Liver (tissue), 9 donors: Measurements from ENCODE around the gene MFSD1. TPM values are rescaled to one million over a fixed set of nuclear protein-coding genes. Genes with fewer than 3 reads are reported as not detected.

ENCODE experiments used
- DNase-seq: peaks from one replicate; pipeline ENCODE4 v3.0.0-alpha.2; 2017; ENCODE audit warnings: low spot score
- H3K27ac ChIP-seq, 2 donors: one replicate each; pipeline ENCODE4 v1.7.0; 2013; ENCODE audit warnings: inconsistent platforms in 2 of 2, low read length in 2 of 2, control low read depth in 1 of 2, low read depth in 1 of 2, mild to moderate bottlenecking in 1 of 2
- H3K27me3 ChIP-seq, 4 donors: one replicate each; pipeline versions ENCODE4 v1.6.1 to v1.7.0; 2013; ENCODE audit warnings: low read length in 3 of 4, inconsistent platforms in 1 of 4, mild to moderate bottlenecking in 1 of 4, moderate library complexity in 1 of 4; ENCODE audit not compliant: control insufficient read depth in 4 of 4, insufficient read depth in 4 of 4
- H3K36me3 ChIP-seq, 4 donors: one replicate each; pipeline versions ENCODE4 v1.6.1 to v1.7.0; 2013; ENCODE audit warnings: low read length in 3 of 4, mild to moderate bottlenecking in 3 of 4, low read depth in 1 of 4, moderate library complexity in 1 of 4; ENCODE audit not compliant: control insufficient read depth in 4 of 4, insufficient read depth in 3 of 4
- H3K4me1 ChIP-seq, 4 donors: one replicate each; pipeline versions ENCODE4 v1.6.1 to v1.7.0; 2013; ENCODE audit warnings: low read length in 3 of 4, mild to moderate bottlenecking in 3 of 4, moderate library complexity in 1 of 4; ENCODE audit not compliant: control insufficient read depth in 4 of 4, insufficient read depth in 4 of 4
- H3K4me3 ChIP-seq, 3 donors: one replicate each; pipeline versions ENCODE4 v1.6.1 to v1.7.0; 2013; ENCODE audit warnings: low read length in 3 of 3, control low read depth in 1 of 3, low read depth in 1 of 3, mild to moderate bottlenecking in 1 of 3
- H3K9ac ChIP-seq, 2 donors: one replicate each; pipeline ENCODE4 v1.7.0; 2013; ENCODE audit warnings: low read length in 2 of 2, mild to moderate bottlenecking in 2 of 2, moderate library complexity in 2 of 2, control low read depth in 1 of 2, low read depth in 1 of 2
- H3K9me3 ChIP-seq, 4 donors: one replicate each; pipeline versions ENCODE4 v1.6.1 to v1.7.0; 2013; ENCODE audit warnings: low read length in 3 of 4; ENCODE audit not compliant: control insufficient read depth in 4 of 4
- ATF3 ChIP-seq: IDR thresholded peaks from 2 replicates; pipeline ENCODE4 v1.6.1; 2016; ENCODE audit warnings: antibody characterized with exemption
- CTCF ChIP-seq: fragments of 150-350 bp; IDR thresholded peaks from 2 replicates; pipeline ENCODE4 v1.5.1; 2017; ENCODE audit warnings: improper control_type of control experiment, low read depth, low read length; ENCODE audit not compliant: missing input control
- EGR1 ChIP-seq, 2 donors: IDR thresholded peaks; 2 replicates each; pipeline ENCODE4 v1.6.1; 2016 to 2018; ENCODE audit warnings: antibody characterized with exemption in 2 of 2, low read depth in 2 of 2
- GABPA ChIP-seq, 2 donors: IDR thresholded peaks in 1 of 2; conservative IDR thresholded peaks in 1 of 2; 2 replicates each; pipeline ENCODE4 v1.6.1; 2016; ENCODE audit warnings: antibody characterized with exemption in 2 of 2, mild to moderate bottlenecking in 1 of 2, moderate library complexity in 1 of 2
- HNF4G ChIP-seq: IDR thresholded peaks from 2 replicates; pipeline ENCODE4 v1.6.1; 2016; ENCODE audit warnings: antibody characterized with exemption
- JUND ChIP-seq, 2 donors: IDR thresholded peaks; 2 replicates each; pipeline ENCODE4 v1.6.1; 2016; ENCODE audit warnings: antibody characterized with exemption in 2 of 2
- NR2F2 ChIP-seq: IDR thresholded peaks from 2 replicates; pipeline ENCODE4 v1.6.1; 2016; ENCODE audit warnings: antibody characterized with exemption
- REST ChIP-seq: IDR thresholded peaks from 2 replicates; pipeline ENCODE4 v1.6.1; 2016; ENCODE audit warnings: antibody characterized with exemption, mild to moderate bottlenecking
- RXRA ChIP-seq, 2 donors: IDR thresholded peaks; 2 replicates each; pipeline ENCODE4 v1.6.1; 2017 to 2018; ENCODE audit warnings: antibody characterized with exemption in 2 of 2, mild to moderate bottlenecking in 1 of 2
- TAF1 ChIP-seq: conservative IDR thresholded peaks from 2 replicates; pipeline ENCODE4 v1.6.1; 2016; ENCODE audit warnings: antibody characterized with exemption, mild to moderate bottlenecking
- WGBS: extraction: QIAGEN DNeasy Blood & Tissue Kit; methylation state at CpG from one replicate; pipeline ENCODE4 v1.1.7; 2013; 5-methylcytosine and 5-hydroxymethylcytosine counted together
- polyA plus RNA-seq, 2 donors: library from polyadenylated mRNA; stranded (reverse) in 1 of 2; unstranded in 1 of 2; fragments of 200-250 nt in 1 of 2; fragments of >200 nt in 1 of 2; fragmentation: Nextera tagmentation in 1 of 2; extraction: Ambion mirVana in 1 of 2; gene quantifications; one replicate each; pipeline versions ENCODE4 v1.2.1 to v1.2.3, GENCODE V29; 2013 to 2015
- total RNA-seq, 2 donors: library from RNA; depleted of rRNA; stranded (reverse); fragments of >200 nt; gene quantifications; one replicate each; pipeline ENCODE4 v1.2.3, GENCODE V29; 2014
- donor health status: healthy.
- donor health status: healthy.
- donor health status: healthy.
- donor health status: healthy.
- donor health status: healthy.

The MFSD1 gene
- total and polyA plus RNA-seq, 4 donors: 30.4 to 84.7 (median 60.3) TPM

GRCh38 chr3:158773845-158774830 lies 27.7 kb upstream of the MFSD1 start:
- no peaks in the 10 kb centered on the region for H3K27me3 ChIP-seq
- no peaks in the 10 kb centered on the region for H3K9me3 ChIP-seq
- H3K27ac ChIP-seq: no peak overlapping the region
- no peaks in the 10 kb centered on the region for H3K36me3 ChIP-seq
- H3K9ac ChIP-seq: no peak overlapping the region
- TF ChIP-seq EGR1 (IDR thresholded peaks at IDR 0.05; ENCODE audit: low read depth in 2 of 2) (no peak), TAF1 (no peak), ATF3 (no peak), NR2F2 (no peak), REST (no peak), RXRA (IDR thresholded peaks at IDR 0.05) (no peak), GABPA (IDR thresholded peaks at IDR 0.05 in 1 of 2, conservative IDR thresholded peaks at IDR 0.05 in 1 of 2) (no peak), CTCF (no peak)
- no peaks in the 10 kb centered on the region for H3K4me1 ChIP-seq
- no peak overlapping the region for H3K4me3 ChIP-seq
- DNase-seq: no peak
- WGBS: 84% methylated on average over 7 of the region's 7 CpGs

GRCh38 chr3:158774965-158775364 lies 26.9 kb upstream of the MFSD1 start:
- Histone ChIP-seq H3K27me3 (no peaks in the 10 kb centered on the region), H3K36me3 (no peaks in the 10 kb centered on the region), H3K4me3 (no peak overlapping the region), H3K9me3 (no peaks in the 10 kb centered on the region), H3K4me1 (no peaks in the 10 kb centered on the region), H3K9ac (no peak overlapping the region), H3K27ac (no peak overlapping the region)
- TF ChIP-seq HNF4G: no peak
- no peak for TF ChIP-seq TAF1
- TF ChIP-seq JUND (IDR thresholded peaks at IDR 0.05): no peak
- no peak for TF ChIP-seq NR2F2
- no peak for TF ChIP-seq CTCF
- no peak for DNase-seq
- WGBS: 86% methylated on average over 2 of the region's 2 CpGs
